Liver (tissue), 9 donors: ENCODE results near the gene BSDC1. TPM values are rescaled to one million over a fixed set of nuclear protein-coding genes. Genes with fewer than 3 reads are reported as not detected.

Experiments used
- DNase-seq: peaks from one replicate; pipeline ENCODE4 v3.0.0-alpha.2; 2017; ENCODE audit warnings: low spot score
- H3K27ac ChIP-seq, 2 donors: one replicate each; pipeline ENCODE4 v1.7.0; 2013; ENCODE audit warnings: inconsistent platforms in 2 of 2, low read length in 2 of 2, control low read depth in 1 of 2, low read depth in 1 of 2, mild to moderate bottlenecking in 1 of 2
- H3K27me3 ChIP-seq, 4 donors: one replicate each; pipeline versions ENCODE4 v1.6.1 to v1.7.0; 2013; ENCODE audit warnings: low read length in 3 of 4, inconsistent platforms in 1 of 4, mild to moderate bottlenecking in 1 of 4, moderate library complexity in 1 of 4; ENCODE audit not compliant: control insufficient read depth in 4 of 4, insufficient read depth in 4 of 4
- H3K36me3 ChIP-seq, 4 donors: one replicate each; pipeline versions ENCODE4 v1.6.1 to v1.7.0; 2013; ENCODE audit warnings: low read length in 3 of 4, mild to moderate bottlenecking in 3 of 4, low read depth in 1 of 4, moderate library complexity in 1 of 4; ENCODE audit not compliant: control insufficient read depth in 4 of 4, insufficient read depth in 3 of 4
- H3K4me1 ChIP-seq, 4 donors: one replicate each; pipeline versions ENCODE4 v1.6.1 to v1.7.0; 2013; ENCODE audit warnings: low read length in 3 of 4, mild to moderate bottlenecking in 3 of 4, moderate library complexity in 1 of 4; ENCODE audit not compliant: control insufficient read depth in 4 of 4, insufficient read depth in 4 of 4
- H3K4me3 ChIP-seq, 3 donors: one replicate each; pipeline versions ENCODE4 v1.6.1 to v1.7.0; 2013; ENCODE audit warnings: low read length in 3 of 3, control low read depth in 1 of 3, low read depth in 1 of 3, mild to moderate bottlenecking in 1 of 3
- H3K9ac ChIP-seq, 2 donors: one replicate each; pipeline ENCODE4 v1.7.0; 2013; ENCODE audit warnings: low read length in 2 of 2, mild to moderate bottlenecking in 2 of 2, moderate library complexity in 2 of 2, control low read depth in 1 of 2, low read depth in 1 of 2
- H3K9me3 ChIP-seq, 4 donors: one replicate each; pipeline versions ENCODE4 v1.6.1 to v1.7.0; 2013; ENCODE audit warnings: low read length in 3 of 4; ENCODE audit not compliant: control insufficient read depth in 4 of 4
- EGR1 ChIP-seq, 2 donors: IDR thresholded peaks; 2 replicates each; pipeline ENCODE4 v1.6.1; 2016 to 2018; ENCODE audit warnings: antibody characterized with exemption in 2 of 2, low read depth in 2 of 2
- FOXA1 ChIP-seq: IDR thresholded peaks from 2 replicates; pipeline ENCODE4 v1.6.1; 2016; ENCODE audit warnings: antibody characterized with exemption
- FOXA2 ChIP-seq: IDR thresholded peaks from 2 replicates; pipeline ENCODE4 v1.6.1; 2016; ENCODE audit warnings: antibody characterized with exemption
- GABPA ChIP-seq, 2 donors: IDR thresholded peaks in 1 of 2; conservative IDR thresholded peaks in 1 of 2; 2 replicates each; pipeline ENCODE4 v1.6.1; 2016; ENCODE audit warnings: antibody characterized with exemption in 2 of 2, mild to moderate bottlenecking in 1 of 2, moderate library complexity in 1 of 2
- HNF4A ChIP-seq, 2 donors: conservative IDR thresholded peaks; 2 replicates each; pipeline ENCODE4 v1.6.1; 2016; ENCODE audit warnings: antibody characterized with exemption in 2 of 2, mild to moderate bottlenecking in 2 of 2
- HNF4G ChIP-seq: IDR thresholded peaks from 2 replicates; pipeline ENCODE4 v1.6.1; 2016; ENCODE audit warnings: antibody characterized with exemption
- JUND ChIP-seq, 2 donors: IDR thresholded peaks; 2 replicates each; pipeline ENCODE4 v1.6.1; 2016; ENCODE audit warnings: antibody characterized with exemption in 2 of 2
- NR2F2 ChIP-seq: IDR thresholded peaks from 2 replicates; pipeline ENCODE4 v1.6.1; 2016; ENCODE audit warnings: antibody characterized with exemption
- RAD21 ChIP-seq, 2 donors: IDR thresholded peaks; 2 replicates each; pipeline ENCODE4 v1.6.1; 2016; ENCODE audit warnings: antibody characterized with exemption in 2 of 2, mild to moderate bottlenecking in 2 of 2
- RXRA ChIP-seq, 2 donors: IDR thresholded peaks; 2 replicates each; pipeline ENCODE4 v1.6.1; 2017 to 2018; ENCODE audit warnings: antibody characterized with exemption in 2 of 2, mild to moderate bottlenecking in 1 of 2
- SP1 ChIP-seq: IDR thresholded peaks from 2 replicates; pipeline ENCODE4 v1.6.1; 2018; ENCODE audit warnings: antibody characterized with exemption, mild to moderate bottlenecking
- TAF1 ChIP-seq: conservative IDR thresholded peaks from 2 replicates; pipeline ENCODE4 v1.6.1; 2016; ENCODE audit warnings: antibody characterized with exemption, mild to moderate bottlenecking
- YY1 ChIP-seq: IDR thresholded peaks from 2 replicates; pipeline ENCODE4 v1.6.1; 2016; ENCODE audit warnings: antibody characterized with exemption, mild to moderate bottlenecking
- WGBS: extraction: QIAGEN DNeasy Blood & Tissue Kit; methylation state at CpG from one replicate; pipeline ENCODE4 v1.1.7; 2013; 5-methylcytosine and 5-hydroxymethylcytosine counted together
- polyA plus RNA-seq, 2 donors: library from polyadenylated mRNA; stranded (reverse) in 1 of 2; unstranded in 1 of 2; fragments of 200-250 nt in 1 of 2; fragments of >200 nt in 1 of 2; fragmentation: Nextera tagmentation in 1 of 2; extraction: Ambion mirVana in 1 of 2; gene quantifications; one replicate each; pipeline versions ENCODE4 v1.2.1 to v1.2.3, GENCODE V29; 2013 to 2015
- total RNA-seq, 2 donors: library from RNA; depleted of rRNA; stranded (reverse); fragments of >200 nt; gene quantifications; one replicate each; pipeline ENCODE4 v1.2.3, GENCODE V29; 2014
- TF ChIP-seq, protein P1 (sequence below): IDR thresholded peaks from 2 replicates; pipeline ENCODE4 v1.6.1; 2016; ENCODE audit warnings: antibody characterized with exemption, mild to moderate bottlenecking
- TF ChIP-seq, protein P2 (sequence below): IDR thresholded peaks from 2 replicates; pipeline ENCODE4 v1.6.1; 2016; ENCODE audit warnings: antibody characterized with exemption
- TF ChIP-seq, protein P3 (sequence below): IDR thresholded peaks from 2 replicates; pipeline ENCODE4 v1.6.1; 2016; ENCODE audit warnings: antibody characterized with exemption
- TF ChIP-seq, protein P4 (sequence below): IDR thresholded peaks from 2 replicates; pipeline ENCODE4 v1.6.1; 2016; ENCODE audit warnings: antibody characterized with exemption
- donor health status: healthy.
- donor health status: healthy.
- donor health status: healthy.
- donor health status: healthy.
- donor health status: healthy.

BSDC1 gene
- total and polyA plus RNA-seq, 4 donors: 40.0 to 65.9 (median 52.0) TPM

DNA sequence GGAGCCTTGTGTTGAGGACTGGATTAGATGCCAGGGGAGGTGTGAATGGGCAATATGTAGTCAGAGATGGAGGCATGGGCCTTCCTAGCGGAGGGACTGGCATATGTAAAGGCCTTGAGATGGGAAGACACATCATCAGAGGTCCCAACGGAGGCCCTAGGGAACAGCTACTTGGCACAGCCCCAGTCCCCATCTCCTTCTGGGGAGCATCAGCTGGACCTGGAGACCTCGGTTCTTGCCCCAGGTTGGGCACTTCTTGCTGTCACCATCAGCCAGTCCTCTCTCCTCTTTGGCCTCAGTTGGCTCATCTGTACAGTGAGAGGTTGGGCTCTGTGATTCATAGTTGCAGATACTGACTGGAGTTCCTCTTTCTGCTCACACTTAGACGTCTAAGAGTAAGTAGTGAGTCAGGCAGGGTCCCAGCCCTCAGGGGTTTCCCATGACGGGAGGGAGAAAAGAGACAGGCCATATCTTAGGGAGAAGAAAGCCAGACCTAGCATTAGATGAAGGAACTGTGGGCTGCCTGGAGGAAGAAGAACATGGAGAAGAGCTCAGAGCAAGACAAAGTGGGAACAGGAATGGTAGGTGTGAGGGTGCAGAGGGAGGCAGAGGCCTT, 54.8 kb downstream of the BSDC1 start (continued):
- TF ChIP-seq, protein P1, sequence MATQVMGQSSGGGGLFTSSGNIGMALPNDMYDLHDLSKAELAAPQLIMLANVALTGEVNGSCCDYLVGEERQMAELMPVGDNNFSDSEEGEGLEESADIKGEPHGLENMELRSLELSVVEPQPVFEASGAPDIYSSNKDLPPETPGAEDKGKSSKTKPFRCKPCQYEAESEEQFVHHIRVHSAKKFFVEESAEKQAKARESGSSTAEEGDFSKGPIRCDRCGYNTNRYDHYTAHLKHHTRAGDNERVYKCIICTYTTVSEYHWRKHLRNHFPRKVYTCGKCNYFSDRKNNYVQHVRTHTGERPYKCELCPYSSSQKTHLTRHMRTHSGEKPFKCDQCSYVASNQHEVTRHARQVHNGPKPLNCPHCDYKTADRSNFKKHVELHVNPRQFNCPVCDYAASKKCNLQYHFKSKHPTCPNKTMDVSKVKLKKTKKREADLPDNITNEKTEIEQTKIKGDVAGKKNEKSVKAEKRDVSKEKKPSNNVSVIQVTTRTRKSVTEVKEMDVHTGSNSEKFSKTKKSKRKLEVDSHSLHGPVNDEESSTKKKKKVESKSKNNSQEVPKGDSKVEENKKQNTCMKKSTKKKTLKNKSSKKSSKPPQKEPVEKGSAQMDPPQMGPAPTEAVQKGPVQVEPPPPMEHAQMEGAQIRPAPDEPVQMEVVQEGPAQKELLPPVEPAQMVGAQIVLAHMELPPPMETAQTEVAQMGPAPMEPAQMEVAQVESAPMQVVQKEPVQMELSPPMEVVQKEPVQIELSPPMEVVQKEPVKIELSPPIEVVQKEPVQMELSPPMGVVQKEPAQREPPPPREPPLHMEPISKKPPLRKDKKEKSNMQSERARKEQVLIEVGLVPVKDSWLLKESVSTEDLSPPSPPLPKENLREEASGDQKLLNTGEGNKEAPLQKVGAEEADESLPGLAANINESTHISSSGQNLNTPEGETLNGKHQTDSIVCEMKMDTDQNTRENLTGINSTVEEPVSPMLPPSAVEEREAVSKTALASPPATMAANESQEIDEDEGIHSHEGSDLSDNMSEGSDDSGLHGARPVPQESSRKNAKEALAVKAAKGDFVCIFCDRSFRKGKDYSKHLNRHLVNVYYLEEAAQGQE: no peak

DNA sequence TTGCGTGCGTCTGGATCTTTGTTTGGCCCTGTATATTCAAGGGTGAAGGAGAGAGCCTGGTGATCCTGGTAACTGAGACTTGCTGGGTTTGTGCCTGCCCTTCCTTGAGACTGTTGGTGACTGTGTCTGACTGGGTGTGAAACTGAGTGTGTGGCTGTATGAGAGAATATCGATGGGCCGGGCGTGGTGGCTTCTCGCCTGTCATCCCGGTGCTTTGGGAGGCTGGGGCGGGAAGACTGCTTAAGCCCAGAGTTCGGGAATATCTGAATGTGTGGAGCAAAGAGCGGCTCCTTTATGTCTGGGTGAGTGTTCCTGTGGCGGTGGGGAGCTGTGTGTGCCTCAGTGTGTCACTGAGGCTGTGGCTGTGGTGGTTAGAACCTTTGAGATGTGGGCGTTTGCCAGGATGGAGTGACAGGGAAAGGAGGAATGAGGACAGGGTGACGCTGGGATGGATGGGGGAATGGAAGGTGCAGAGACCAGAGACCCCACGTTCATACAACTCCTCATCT, 55.5 kb downstream of the BSDC1 start:
- TF ChIP-seq, protein P2, sequence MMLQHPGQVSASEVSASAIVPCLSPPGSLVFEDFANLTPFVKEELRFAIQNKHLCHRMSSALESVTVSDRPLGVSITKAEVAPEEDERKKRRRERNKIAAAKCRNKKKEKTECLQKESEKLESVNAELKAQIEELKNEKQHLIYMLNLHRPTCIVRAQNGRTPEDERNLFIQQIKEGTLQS: no peak
- TF ChIP-seq RXRA (IDR thresholded peaks at IDR 0.05): no peak
- TF ChIP-seq HNF4G: no peak
- TF ChIP-seq TAF1: no peak
- no peak for TF ChIP-seq YY1
- TF ChIP-seq HNF4A (conservative IDR thresholded peaks at IDR 0.05): no peak
- TF ChIP-seq, protein P1: no peak
- TF ChIP-seq, protein P3, sequence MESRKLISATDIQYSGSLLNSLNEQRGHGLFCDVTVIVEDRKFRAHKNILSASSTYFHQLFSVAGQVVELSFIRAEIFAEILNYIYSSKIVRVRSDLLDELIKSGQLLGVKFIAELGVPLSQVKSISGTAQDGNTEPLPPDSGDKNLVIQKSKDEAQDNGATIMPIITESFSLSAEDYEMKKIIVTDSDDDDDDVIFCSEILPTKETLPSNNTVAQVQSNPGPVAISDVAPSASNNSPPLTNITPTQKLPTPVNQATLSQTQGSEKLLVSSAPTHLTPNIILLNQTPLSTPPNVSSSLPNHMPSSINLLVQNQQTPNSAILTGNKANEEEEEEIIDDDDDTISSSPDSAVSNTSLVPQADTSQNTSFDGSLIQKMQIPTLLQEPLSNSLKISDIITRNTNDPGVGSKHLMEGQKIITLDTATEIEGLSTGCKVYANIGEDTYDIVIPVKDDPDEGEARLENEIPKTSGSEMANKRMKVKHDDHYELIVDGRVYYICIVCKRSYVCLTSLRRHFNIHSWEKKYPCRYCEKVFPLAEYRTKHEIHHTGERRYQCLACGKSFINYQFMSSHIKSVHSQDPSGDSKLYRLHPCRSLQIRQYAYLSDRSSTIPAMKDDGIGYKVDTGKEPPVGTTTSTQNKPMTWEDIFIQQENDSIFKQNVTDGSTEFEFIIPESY: no peak
- TF ChIP-seq EGR1 (IDR thresholded peaks at IDR 0.05; ENCODE audit: low read depth in 2 of 2): no peak
- TF ChIP-seq, protein P4, sequence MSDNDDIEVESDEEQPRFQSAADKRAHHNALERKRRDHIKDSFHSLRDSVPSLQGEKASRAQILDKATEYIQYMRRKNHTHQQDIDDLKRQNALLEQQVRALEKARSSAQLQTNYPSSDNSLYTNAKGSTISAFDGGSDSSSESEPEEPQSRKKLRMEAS: no peak
- TF ChIP-seq FOXA2: no peak
- no peak for TF ChIP-seq SP1
- TF ChIP-seq RAD21 (IDR thresholded peaks at IDR 0.05): no peak
- no peak for TF ChIP-seq NR2F2
- TF ChIP-seq JUND (IDR thresholded peaks at IDR 0.05): no peak
- TF ChIP-seq GABPA (IDR thresholded peaks at IDR 0.05 in 1 of 2, conservative IDR thresholded peaks at IDR 0.05 in 1 of 2): no peak
- TF ChIP-seq FOXA1: no peak
- Histone ChIP-seq H3K27ac (no peak overlapping the region), H3K27me3 (no peaks in the 10 kb centered on the region), H3K9me3 (no peaks in the 10 kb centered on the region), H3K4me1 (peaks cover 2 to 22% (median 8%) of the 10 kb centered on the region in 4 donors), H3K9ac (no peak overlapping the region), H3K4me3 (no peak overlapping the region), H3K36me3 (no peaks in the 10 kb centered on the region)
- WGBS: 84% methylated on average over 14 of the region's 14 CpGs
- no peak for DNase-seq
